Esophagus squamous epithelium (tissue), 5 donors: ENCODE data around the gene LACRT. TPM values are rescaled to one million over a fixed set of nuclear protein-coding genes. Genes with fewer than 3 reads are reported as not detected.
A peak's percentile ranks its signal among the peaks of the same experiment; 100 is the strongest.

Experiments used
- DNase-seq: peaks from one replicate; lab custom pipeline; 2025; lab: John Stamatoyannopoulos, UW
- H3K27ac ChIP-seq, 4 donors: fragments of 200-600 bp; sonication (generic); one replicate each; pipeline ENCODE4 v1.5.1; 2016 to 2019; ENCODE audit warnings: mild to moderate bottlenecking in 1 of 4
- H3K27me3 ChIP-seq, 4 donors: fragments of 200-600 bp; sonication (generic); 1 replicate in 3 of 4; 2 replicates in 1 of 4; pipeline versions ENCODE4 v1.5.1 to v1.6.0; 2017 to 2021; ENCODE audit warnings: antibody characterized with exemption in 1 of 4
- H3K36me3 ChIP-seq, 3 donors: fragments of 200-600 bp; sonication (generic); one replicate each; pipeline ENCODE4 v1.5.1; 2016 to 2019
- H3K4me1 ChIP-seq, 3 donors: fragments of 200-600 bp; sonication (generic); one replicate each; pipeline ENCODE4 v1.5.1; 2017 to 2019
- H3K4me3 ChIP-seq, 4 donors: fragments of 200-600 bp; sonication (generic); 1 replicate in 3 of 4; 2 replicates in 1 of 4; pipeline ENCODE4 v1.5.1; 2016 to 2019; ENCODE audit warnings: mild to moderate bottlenecking in 2 of 4, moderate library complexity in 1 of 4
- H3K9me3 ChIP-seq, 3 donors: fragments of 200-600 bp; sonication (generic); one replicate each; pipeline ENCODE4 v1.5.1; 2016 to 2019
- CTCF ChIP-seq, 6 experiments: fragments of 450-650 bp in 4 of 6; fragments of 200-600 bp in 2 of 6; sonication (generic) in 2 of 6; IDR thresholded peaks; one replicate each; pipeline ENCODE4 v1.5.1; 2016 to 2019; ENCODE audit warnings: antibody characterized with exemption in 6 of 6, mild to moderate bottlenecking in 4 of 6, moderate library complexity in 4 of 6
- POLR2A ChIP-seq, 4 donors: fragments of 450-650 bp; IDR thresholded peaks; one replicate each; pipeline ENCODE4 v1.6.1; 2017; ENCODE audit warnings: antibody characterized with exemption in 4 of 4, mild to moderate bottlenecking in 4 of 4, moderate library complexity in 3 of 4
- WGBS, 2 donors: methylation state at CpG; one replicate each; pipeline ENCODE4 v1.1.5; 2018; 5-methylcytosine and 5-hydroxymethylcytosine counted together
- intact Hi-C: fragments of 100-400 bp; cut with DNase I; formaldehyde crosslinking; loops from one replicate; pipeline ENCODE4 v1.15.0; 2022
- total RNA-seq, 4 donors: library from RNA; depleted of rRNA; stranded (reverse); fragments of >200 nt; gene quantifications; one replicate each; pipeline ENCODE4 v1.1.0, GENCODE V29; 2016
- donor health status: DM: yes; HTN: yes; CAD: no.

Gene LACRT
- total RNA-seq, 4 donors from 2014 or later, result not detected

DNA sequence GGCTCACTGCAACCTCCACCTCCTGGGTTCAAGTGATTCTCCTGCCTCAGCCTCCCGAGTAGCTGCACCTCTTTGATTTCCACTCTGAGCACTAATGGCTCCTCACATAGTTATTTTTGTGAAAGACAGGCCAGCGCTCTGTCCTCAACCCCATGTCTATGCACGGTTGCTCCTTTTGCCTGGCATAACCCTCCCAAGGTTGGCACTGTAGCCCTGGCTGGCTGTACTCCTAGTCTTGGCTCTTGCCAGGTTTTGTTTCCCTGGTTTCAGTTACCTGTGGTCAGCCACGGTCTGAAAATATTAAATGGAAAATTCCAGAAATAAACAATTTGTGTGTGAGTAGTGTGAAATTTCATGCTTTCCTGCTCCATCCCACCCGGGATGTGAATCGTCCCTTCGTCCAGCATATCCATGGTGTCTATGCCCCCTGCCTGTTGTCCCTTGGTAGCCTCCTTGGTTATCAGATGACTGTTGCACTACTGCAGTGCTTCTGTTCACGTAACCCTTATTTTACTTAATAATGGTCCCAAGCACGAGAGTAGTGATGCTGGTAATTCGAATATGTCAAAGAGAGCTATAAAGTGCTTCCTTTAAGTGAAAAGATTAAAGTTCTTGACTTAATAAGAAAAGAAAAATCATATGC is 25.7 kb upstream of the LACRT start:
- Histone ChIP-seq H3K36me3 (no peaks in the 10 kb centered on the region), H3K4me1 (no peaks in the 10 kb centered on the region), H3K9me3 (no peaks in the 10 kb centered on the region), H3K27ac (no peak overlapping the region), H3K27me3 (no peaks in the 10 kb centered on the region), H3K4me3 (no peak overlapping the region)
- intact Hi-C loops, result no loop called here
- DNase-seq, result no peak
- TF ChIP-seq POLR2A (IDR thresholded peaks at IDR 0.05) (no peak), CTCF (IDR thresholded peaks at IDR 0.05) (no peak)
- WGBS, 2 donors, result 78 to 82% methylated on average over 10 of the region's 10 CpGs

DNA sequence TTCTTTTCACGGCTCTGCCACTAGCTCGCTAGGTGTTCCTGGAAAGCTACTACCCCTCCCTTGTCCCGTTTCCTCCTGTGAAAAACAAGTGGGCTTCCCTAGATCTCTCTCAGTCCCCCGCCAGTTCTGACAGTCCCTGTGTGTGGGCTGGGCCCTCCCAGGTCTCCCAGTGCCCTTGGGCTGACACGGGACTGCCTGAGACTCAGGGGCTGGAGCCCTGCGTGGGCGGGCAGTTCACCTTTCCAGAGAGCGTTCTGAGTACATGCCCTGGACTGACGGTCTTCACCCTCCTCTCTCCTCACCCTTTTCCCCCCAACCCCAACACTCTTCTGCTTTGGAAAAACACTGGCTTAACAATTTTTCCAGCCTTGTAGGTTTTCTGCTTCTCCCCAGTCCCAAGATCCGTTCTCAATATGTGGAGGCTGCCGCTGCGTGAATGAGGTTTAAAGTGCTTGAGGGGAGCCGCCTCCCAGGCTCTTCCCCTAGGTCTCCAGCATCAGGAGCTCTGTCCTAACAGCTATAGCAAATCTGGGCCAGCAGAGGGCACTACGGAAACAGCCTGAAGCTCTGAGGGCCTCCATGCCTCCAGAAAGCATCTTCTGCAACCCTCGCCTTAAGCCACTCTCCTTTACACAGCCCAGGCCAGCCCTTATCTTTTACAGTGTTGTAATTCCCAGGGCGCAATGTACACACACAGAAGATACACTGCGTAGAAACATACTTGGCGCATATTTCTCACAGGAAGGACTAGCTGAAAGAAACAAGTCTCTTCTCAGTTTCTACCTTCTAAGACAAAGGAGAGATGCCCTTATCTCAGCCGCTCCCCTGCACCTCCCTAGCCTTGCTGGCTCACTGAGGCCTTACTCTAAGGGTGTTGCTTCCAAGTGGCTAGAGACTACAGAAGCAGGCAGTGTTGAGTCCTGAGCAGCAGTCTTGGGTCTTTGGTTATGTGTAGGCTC is 23.9 kb upstream of the LACRT start:
- Histone ChIP-seq H3K4me3 (no peak overlapping the region), H3K27ac (no peak overlapping the region), H3K9me3 (no peaks in the 10 kb centered on the region), H3K27me3 (peaks cover 0 to 1% (median 0%) of the 10 kb centered on the region in 4 donors), H3K4me1 (no peaks in the 10 kb centered on the region), H3K36me3 (no peaks in the 10 kb centered on the region)
- intact Hi-C loops, result no loop called here
- WGBS, 2 donors, result 58 to 66% methylated on average over 10 to 19 of the region's 19 CpGs
- TF ChIP-seq CTCF (IDR thresholded peaks at IDR 0.05) (peak in 3 of 6 experiments; percentile 14 to 33 (median 19)), POLR2A (IDR thresholded peaks at IDR 0.05) (no peak)
- no peak for DNase-seq

- H3K27me3 ChIP-seq, result peaks cover 0 to 11% (median 0%) of the 10 kb centered on the region in 4 donors
- H3K36me3 ChIP-seq, result no peaks in the 10 kb centered on the region
- H3K4me3 ChIP-seq, result no peak overlapping the region
- TF ChIP-seq CTCF (IDR thresholded peaks at IDR 0.05) (no peak), POLR2A (IDR thresholded peaks at IDR 0.05) (no peak)
- intact Hi-C loops, result no loop called here
- 90 to 95% methylated on average over 6 of the region's 6 CpGs for WGBS, 2 donors
- H3K4me1 ChIP-seq, result no peaks in the 10 kb centered on the region
- no peak for DNase-seq
- H3K9me3 ChIP-seq, result no peaks in the 10 kb centered on the region
- no peak overlapping the region for H3K27ac ChIP-seq
Measured at GRCh38 chr12:54657105-54657607, 22.5 kb upstream of the LACRT start.

DNA sequence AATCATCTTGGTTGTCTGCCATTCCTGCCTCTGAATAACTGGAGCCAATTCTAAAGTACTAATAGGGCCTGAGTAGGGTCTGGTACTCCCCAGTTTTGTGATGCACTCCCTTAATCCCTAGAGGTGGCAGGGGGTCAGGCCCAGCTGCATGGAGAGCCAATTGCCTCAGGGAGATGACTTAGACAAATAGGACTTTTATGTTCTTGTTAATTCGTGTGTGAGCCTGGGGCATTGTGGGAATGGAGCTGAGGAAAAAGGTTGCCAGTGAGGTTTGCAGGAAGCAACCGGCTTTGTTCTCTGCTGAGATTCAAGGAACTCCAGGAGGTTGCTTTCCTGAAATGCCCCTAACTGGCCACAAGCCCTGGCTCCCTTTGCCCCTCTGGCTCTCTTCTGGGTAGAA is 20.2 kb upstream of the LACRT start:
- no peak for DNase-seq
- no peak for TF ChIP-seq POLR2A (IDR thresholded peaks at IDR 0.05)
- no peak for TF ChIP-seq CTCF (IDR thresholded peaks at IDR 0.05)
- intact Hi-C loops, result no loop called here
- H3K9me3 ChIP-seq, result no peaks in the 10 kb centered on the region
- H3K27ac ChIP-seq, result no peak overlapping the region
- H3K4me1 ChIP-seq, result no peaks in the 10 kb centered on the region
- H3K36me3 ChIP-seq, result no peaks in the 10 kb centered on the region
- H3K27me3 ChIP-seq, result peaks cover 0 to 14% (median 0%) of the 10 kb centered on the region in 4 donors
- 8 to 22% methylated on average over 2 of the region's 2 CpGs for WGBS, 2 donors
- H3K4me3 ChIP-seq, result no peak overlapping the region

- Histone ChIP-seq H3K36me3 (no peaks in the 10 kb centered on the region), H3K27me3 (peaks cover 0 to 27% (median 0%) of the 10 kb centered on the region in 4 donors), H3K4me1 (no peaks in the 10 kb centered on the region), H3K4me3 (no peak overlapping the region), H3K9me3 (no peaks in the 10 kb centered on the region), H3K27ac (no peak overlapping the region)
- intact Hi-C loops, result no loop called here
- no peak for DNase-seq
- WGBS, 2 donors, result 54 to 83% methylated on average over 9 of the region's 9 CpGs
- no peak for TF ChIP-seq POLR2A (IDR thresholded peaks at IDR 0.05)
- no peak for TF ChIP-seq CTCF (IDR thresholded peaks at IDR 0.05)
Measured at GRCh38 chr12:54653025-54653424, 18.3 kb upstream of the LACRT start.
